ENCODE results near the gene SERPINF2.

GRCh38 chr17:1709403-1709951 lies 33.2 kb upstream of the SERPINF2 start:
- TF ChIP-seq CTCF (optimal IDR thresholded peaks at IDR 0.05 in 1 of 3, IDR thresholded peaks at IDR 0.05 in 1 of 3, conservative IDR thresholded peaks at IDR 0.05 in 1 of 3; ENCODE audit: extremely low read depth in 1 of 3, insufficient read depth in 2 of 3, low read length in 3 of 3) (no peak), EZH2 (IDR thresholded peaks at IDR 0.05; ENCODE audit: low read length) (no peak)
